NOMO-1 treated with dmso at 0.1 percent for 144 hours (cell line): ENCODE results near the gene BTK.

Experiments used
- DNase-seq: peaks from one replicate; lab custom pipeline; 2025; ENCODE audit not compliant: unreplicated experiment; lab: John Stamatoyannopoulos, UW

The BTK gene

GRCh38 chrX:101385795-101386541 lies at the start of gene BTK:
TSS of gene BTK (minus strand) at chrX:101386191. CDS start at chrX:101375284, 10,907 bp downstream.
- DNase-seq: peak; percentile 71

GRCh38 chrX:101430457-101431078 lies 44.6 kb upstream of the BTK start:
- DNase-seq: no peak

- DNase-seq: no peak
Measured at GRCh38 chrX:101429934-101430333, 43.9 kb upstream of the BTK start.

GRCh38 chrX:101427954-101428353 lies 42.0 kb upstream of the BTK start:
- DNase-seq: no peak

- DNase-seq: no peak
Measured at GRCh38 chrX:101419489-101419888, 33.5 kb upstream of the BTK start.

GRCh38 chrX:101417981-101418841 lies 32.2 kb upstream of the BTK start:
- DNase-seq: peak; percentile 14

GRCh38 chrX:101417190-101417589 lies 31.2 kb upstream of the BTK start:
- no peak for DNase-seq

GRCh38 chrX:101416691-101417090 lies 30.7 kb upstream of the BTK start:
- no peak for DNase-seq

- peak; percentile 1 for DNase-seq
Measured at GRCh38 chrX:101415180-101416145, 29.5 kb upstream of the BTK start.

- peak; percentile 16 for DNase-seq
Measured at GRCh38 chrX:101411984-101412383, 26.0 kb upstream of the BTK start.

- no peak for DNase-seq
Measured at GRCh38 chrX:101410461-101410860, 24.5 kb upstream of the BTK start.

- no peak for DNase-seq
Measured at GRCh38 chrX:101409043-101409442, 23.1 kb upstream of the BTK start.

GRCh38 chrX:101408532-101408841 lies 22.5 kb upstream of the BTK start:
- no peak for DNase-seq

- DNase-seq: peak; percentile 82
Measured at GRCh38 chrX:101407748-101408531, 21.9 kb upstream of the BTK start, which contains the start of the genes GLA and HNRNPH2. TSS of gene GLA (minus strand) at chrX:101407925. CDS start at chrX:101407903, 22 bp downstream. TSS of gene HNRNPH2 (plus strand) at chrX:101408222. CDS start at chrX:101411989, 3,767 bp downstream.

GRCh38 chrX:101407167-101407747 lies 21.3 kb upstream of the BTK start:
- DNase-seq: peak; percentile 39

GRCh38 chrX:101399825-101400224 lies 13.8 kb upstream of the BTK start:
- no peak for DNase-seq

GRCh38 chrX:101398694-101399093 lies 12.7 kb upstream of the BTK start:
- DNase-seq: no peak

- no peak for DNase-seq
Measured at GRCh38 chrX:101397779-101398178, 11.8 kb upstream of the BTK start.

- peak; percentile 28 for DNase-seq
Measured at GRCh38 chrX:101395789-101396188, 9.8 kb upstream of the BTK start.
